GM12878 (cell line): ENCODE measurements around the gene CMTM4. TPM values are rescaled to one million over a fixed set of nuclear protein-coding genes. Genes with fewer than 3 reads are reported as not detected.

Experiments
- ATAC-seq: fragments of 200-7000 bp; cut with Tn5 transposase; 3 replicates; pipeline ENCODE4 v1.9.1; 2020; ENCODE audit warnings: mild to moderate bottlenecking, moderate library complexity
- BruUV-seq: library from RNA; stranded (reverse); fragments of 400-500 nt; replicated peaks from 2 replicates; lab custom pipeline; 2021; lab: Mats Ljungman, UMichigan
- CTCF ChIA-PET: fragments of 300-600 bp; sonication (Branson Sonifier 250); formaldehyde crosslinking; extraction: SDS; loops from one replicate; lab custom pipeline; 2021; ENCODE audit warnings: inconsistent platforms; lab: Yijun Ruan, JAX
- POLR2A ChIA-PET: fragments of 350-600 bp; formaldehyde crosslinking; extraction: SDS; loops from one replicate; lab custom pipeline; 2021; ENCODE audit warnings: inconsistent platforms; lab: Charles Lee
- RAD21 ChIA-PET: fragments of 300-600 bp; sonication (Branson Sonifier 250); formaldehyde crosslinking; loops from one replicate; lab custom pipeline; 2023; ENCODE audit warnings: antibody characterized with exemption; ENCODE audit not compliant: unreplicated experiment; lab: Charles Lee
- SMC1A ChIA-PET: fragments of 300-600 bp; sonication (Branson Sonifier 250); formaldehyde crosslinking; loops from one replicate; lab custom pipeline; 2023; ENCODE audit not compliant: unreplicated experiment, uncharacterized antibody; lab: Charles Lee
- DNase-seq: peaks from one replicate; pipeline ENCODE4 v3.0.0-alpha.2; 2011; ENCODE audit warnings: low read depth, low spot score
- FAIRE-seq: peaks from 3 replicates; lab custom pipeline; 2011; peaks lifted over from hg19 to GRCh38; lab: Jason Lieb, UNC
- H2AFZ ChIP-seq: 2 replicates; pipeline ENCODE4 v1.6.0; 2011; ENCODE audit warnings: low read depth, low read length, control low read depth; ENCODE audit not compliant: control insufficient read depth
- H3K27ac ChIP-seq: 2 replicates; pipeline ENCODE4 v1.5.1; 2011; ENCODE audit warnings: control low read depth; ENCODE audit not compliant: control insufficient read depth, insufficient read depth
- H3K27me3 ChIP-seq, 2 experiments: replicated peaks in 1 of 2; 2 replicates each; pipeline versions ENCODE4 v1.6.0 to v1.6.1; 2011; ENCODE audit warnings: low read length in 1 of 2; ENCODE audit not compliant: control insufficient read depth in 2 of 2, insufficient read depth in 2 of 2
- H3K36me3 ChIP-seq, 2 experiments: 2 replicates each; pipeline ENCODE4 v1.5.1; 2011; ENCODE audit warnings: low read length in 1 of 2; ENCODE audit not compliant: control insufficient read depth in 2 of 2, insufficient read depth in 2 of 2
- H3K4me1 ChIP-seq: 2 replicates; pipeline ENCODE4 v1.6.1; 2011; ENCODE audit warnings: mild to moderate bottlenecking, low read length, moderate library complexity, mixed read lengths; ENCODE audit not compliant: control insufficient read depth, insufficient read depth
- H3K4me2 ChIP-seq: 2 replicates; pipeline ENCODE4 v1.6.0; 2011; ENCODE audit warnings: control low read depth; ENCODE audit not compliant: control insufficient read depth, insufficient read depth
- H3K4me3 ChIP-seq: fragments of 200-600 bp; sonication (generic); 2 replicates; pipeline ENCODE4 v1.5.1; 2016
- H3K79me2 ChIP-seq: 2 replicates; pipeline ENCODE4 v1.6.0; 2011; ENCODE audit warnings: low read length; ENCODE audit not compliant: control insufficient read depth, insufficient read depth
- H3K9ac ChIP-seq: 2 replicates; pipeline ENCODE4 v1.8.0; 2011; ENCODE audit warnings: low read length, control low read depth, mixed read lengths; ENCODE audit not compliant: control insufficient read depth, insufficient read depth
- H3K9me3 ChIP-seq: replicated peaks from 3 replicates; pipeline ENCODE4 v1.5.1; 2011; ENCODE audit warnings: mild to moderate bottlenecking, low read length; ENCODE audit not compliant: control insufficient read depth, insufficient read depth
- H4K20me1 ChIP-seq: 2 replicates; pipeline ENCODE4 v1.6.0; 2011; ENCODE audit not compliant: control insufficient read depth, insufficient read depth
- ATF7 ChIP-seq: fragments of 450-650 bp; IDR thresholded peaks from 2 replicates; pipeline ENCODE4 v1.6.1; 2016; ENCODE audit warnings: low read depth, mild to moderate bottlenecking
- EED ChIP-seq: sonication (generic); IDR thresholded peaks from 2 replicates; pipeline ENCODE4 v1.6.1; 2016; ENCODE audit warnings: antibody characterized with exemption, low read depth
- GATAD2B ChIP-seq: fragments of 450-650 bp; conservative IDR thresholded peaks from 2 replicates; pipeline ENCODE4 v1.6.1; 2017; ENCODE audit warnings: low read depth, mild to moderate bottlenecking, moderate library complexity
- HDGF ChIP-seq: fragments of 450-650 bp; IDR thresholded peaks from 2 replicates; pipeline ENCODE4 v1.6.1; 2016; ENCODE audit warnings: antibody characterized with exemption
- KLF5 ChIP-seq: fragments of 450-650 bp; IDR thresholded peaks from 2 replicates; pipeline ENCODE4 v1.6.1; 2014; ENCODE audit warnings: mild to moderate bottlenecking; ENCODE audit not compliant: partially characterized antibody
- MEF2B ChIP-seq: fragments of 450-650 bp; IDR thresholded peaks from 2 replicates; pipeline ENCODE4 v1.6.1; 2018; ENCODE audit warnings: mild to moderate bottlenecking, moderate library complexity; ENCODE audit not compliant: partially characterized antibody, poor library complexity, severe bottlenecking
- MTA3 ChIP-seq: IDR thresholded peaks from 2 replicates; pipeline ENCODE4 v1.6.1; 2012; ENCODE audit warnings: low read length, inconsistent platforms, borderline replicate concordance
- NFIC ChIP-seq: IDR thresholded peaks from 2 replicates; pipeline ENCODE4 v1.6.1; 2012; ENCODE audit warnings: low read depth, mild to moderate bottlenecking, inconsistent platforms, low read length, moderate library complexity
- NRF1 ChIP-seq: conservative IDR thresholded peaks from 2 replicates; pipeline ENCODE4 v1.6.1; 2011; ENCODE audit warnings: mild to moderate bottlenecking, low read depth, low read length, improper control_type of control experiment
- PAX8 ChIP-seq: fragments of 450-650 bp; IDR thresholded peaks from 2 replicates; pipeline ENCODE4 v1.6.1; 2017; ENCODE audit warnings: mild to moderate bottlenecking, moderate library complexity
- POLR2A ChIP-seq: IDR thresholded peaks from 2 replicates; pipeline ENCODE4 v1.6.1; 2011; ENCODE audit warnings: low read depth, mild to moderate bottlenecking, low read length
- ZNF207 ChIP-seq: fragments of 450-650 bp; IDR thresholded peaks from 2 replicates; pipeline ENCODE4 v1.6.1; 2014; ENCODE audit warnings: antibody characterized with exemption, mild to moderate bottlenecking, borderline replicate concordance
- ZNF24 ChIP-seq: fragments of 450-650 bp; IDR thresholded peaks from 2 replicates; pipeline ENCODE4 v1.6.1; 2017; ENCODE audit warnings: antibody characterized with exemption, mild to moderate bottlenecking
- ZZZ3 ChIP-seq: IDR thresholded peaks from 2 replicates; pipeline ENCODE4 v1.6.1; 2011; ENCODE audit warnings: low read depth; ENCODE audit not compliant: control insufficient read depth, insufficient read length
- WGBS: methylation state at CpG from one replicate; pipeline ENCODE4 v1.1.6; 2016; ENCODE audit warnings: low lambda C conversion rate; ENCODE audit not compliant: insufficient replicate concordance, insufficient coverage; ENCODE audit errors: missing lambda C conversion rate; 5-methylcytosine and 5-hydroxymethylcytosine counted together
- in situ Hi-C: fragments of 300-500 bp; cut with MboI; formaldehyde crosslinking; loops from 9 replicates; pipeline ENCODE4 v1.14.3; 2018; ENCODE audit warnings: mixed read lengths
- intact Hi-C: fragments of 100-400 bp; cut with micrococcal nuclease; formaldehyde crosslinking; loops from one replicate; pipeline ENCODE4 v1.14.2; 2022; ENCODE audit not compliant: unreplicated experiment
- polyA plus RNA-seq, 11 experiments: library from polyadenylated mRNA; depleted of rRNA in 4 of 11; unstranded in 6 of 11; stranded (reverse) in 5 of 11; fragments of >200 nt; fragmentation: Nextera tagmentation in 4 of 11; fragmentation: Illumina TruSeq in 1 of 11; extraction: Ambion mirVana in 4 of 11; extraction: Trizol in 1 of 11; gene quantifications; 1 replicate in 1 of 11; 2 replicates in 10 of 11; pipeline versions ENCODE4 v1.2.1 to v1.2.3, GENCODE V29; 2011 to 2016; ENCODE audit warnings: inconsistent platforms in 2 of 11, missing spikeins in 2 of 11, low read depth in 1 of 11
- total RNA-seq, 4 experiments: library from RNA; depleted of rRNA in 3 of 4; stranded (reverse); fragments of >200 nt in 3 of 4; fragmentation: Illumina TruSeq in 1 of 4; extraction: Trizol in 1 of 4; gene quantifications; 2 replicates each; pipeline versions ENCODE4 v1.2.1 to v1.2.3, GENCODE V29; 2013 to 2021
- TF ChIP-seq, protein P1 (sequence below): IDR thresholded peaks from 2 replicates; pipeline ENCODE4 v1.6.1; 2012; ENCODE audit warnings: low read depth, low read length, improper control_type of control experiment
- TF ChIP-seq, protein P2 (sequence below): IDR thresholded peaks from 2 replicates; pipeline ENCODE4 v1.6.1; 2011; ENCODE audit warnings: borderline replicate concordance, low read depth, mild to moderate bottlenecking, moderate library complexity, low read length; ENCODE audit not compliant: insufficient read depth, poor library complexity, severe bottlenecking
- TF ChIP-seq, protein P3 (sequence below): fragments of 450-650 bp; IDR thresholded peaks from 2 replicates; pipeline ENCODE4 v1.6.1; 2017; ENCODE audit warnings: mild to moderate bottlenecking, moderate library complexity

Gene CMTM4
- total and polyA plus RNA-seq, 10 of the 15 experiments (the other 5 are each of a cell fraction or from before 2014, with no cell fraction given): 0.02 to 0.43 (median 0.15) TPM; not detected in 2

DNA sequence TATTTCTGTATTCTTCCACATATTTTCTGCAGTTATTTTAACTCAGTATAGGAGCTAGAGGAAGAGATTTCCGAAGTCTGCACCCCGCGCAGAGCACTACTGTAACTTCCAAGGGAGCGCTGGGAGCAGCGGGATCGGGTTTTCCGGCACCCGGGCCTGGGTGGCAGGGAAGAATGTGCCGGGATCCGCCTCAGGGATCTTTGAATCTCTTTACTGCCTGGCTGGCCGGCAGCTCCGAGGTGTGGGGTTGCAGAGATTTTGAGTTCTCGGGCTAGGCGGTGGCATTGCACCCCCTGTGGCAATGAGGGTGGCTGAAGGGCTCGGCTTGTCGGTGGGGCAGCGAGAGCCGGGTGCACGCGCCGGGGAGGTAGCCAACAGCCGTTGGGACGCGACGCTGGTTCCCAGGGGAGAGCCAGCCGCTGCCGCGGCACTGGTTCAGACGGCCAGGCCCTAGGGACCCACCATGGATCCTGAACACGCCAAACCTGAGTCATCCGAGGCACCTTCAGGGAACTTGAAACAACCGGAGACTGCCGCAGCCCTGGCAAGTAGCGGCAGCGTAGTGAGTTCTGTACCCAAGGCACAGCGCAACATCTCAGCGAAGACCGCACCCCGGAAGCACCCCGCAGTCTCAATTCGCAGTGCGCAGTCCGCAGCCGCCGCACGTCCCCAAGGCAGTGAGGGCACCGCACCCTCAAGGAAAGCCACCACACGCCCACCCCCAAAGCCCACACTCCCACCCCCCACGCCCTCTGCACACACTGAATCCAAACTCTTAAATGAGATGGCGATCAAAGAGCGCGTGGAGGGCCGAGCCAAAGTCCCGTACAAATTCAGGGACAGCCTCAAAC lies 130.3 kb downstream of the CMTM4 start, which contains the start of gene CMTM1:
Gene CMTM1, plus strand, starts transcription at position 389 of the 851 bp plus-strand sequence. Its CDS starts 75 bp downstream, at position 464.
- ChIA-PET SMC1A (no interaction called here), CTCF (interaction anchor here (4.1 kb wide), 1 partner anchor 16 kb away, joined by 31 read pairs; no protein-coding TSS in a partner anchor), POLR2A (no interaction called here), RAD21 (no interaction called here)
- Histone ChIP-seq H3K79me2 (no peaks in the 10 kb centered on the region), H3K9ac (no peak within 1 kb of the TSS), H2AFZ (no peak within 1 kb of the TSS), H3K4me1 (no peaks in the 10 kb centered on the region), H3K4me2 (no peak within 1 kb of the TSS), H3K9me3 (no peaks in the 10 kb centered on the region), H3K27me3 (no peaks in the 10 kb centered on the region), H4K20me1 (no peaks in the 10 kb centered on the region), H3K36me3 (peaks cover 2 to 4% of the 10 kb centered on the region in 2 experiments; a peak in 2 of 4 replicates), H3K4me3 (no peak within 1 kb of the TSS), H3K27ac (no peak within 1 kb of the TSS)
- WGBS: 91% methylated on average over 42 of the region's 54 CpGs
- ATAC-seq: no peak
- no peak for DNase-seq
- intact Hi-C loops (no loop called here), in situ Hi-C loops (no loop called here)
- BruUV-seq: no TSS peak
- no peak for FAIRE-seq
- TF ChIP-seq, protein P1, sequence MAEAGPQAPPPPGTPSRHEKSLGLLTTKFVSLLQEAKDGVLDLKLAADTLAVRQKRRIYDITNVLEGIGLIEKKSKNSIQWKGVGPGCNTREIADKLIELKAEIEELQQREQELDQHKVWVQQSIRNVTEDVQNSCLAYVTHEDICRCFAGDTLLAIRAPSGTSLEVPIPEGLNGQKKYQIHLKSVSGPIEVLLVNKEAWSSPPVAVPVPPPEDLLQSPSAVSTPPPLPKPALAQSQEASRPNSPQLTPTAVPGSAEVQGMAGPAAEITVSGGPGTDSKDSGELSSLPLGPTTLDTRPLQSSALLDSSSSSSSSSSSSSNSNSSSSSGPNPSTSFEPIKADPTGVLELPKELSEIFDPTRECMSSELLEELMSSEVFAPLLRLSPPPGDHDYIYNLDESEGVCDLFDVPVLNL: no peak
- no peak for TF ChIP-seq ZNF24
- no peak for TF ChIP-seq ZNF207
- TF ChIP-seq ZZZ3: no peak
- no peak for TF ChIP-seq PAX8
- no peak for TF ChIP-seq GATAD2B
- no peak for TF ChIP-seq MTA3
- no peak for TF ChIP-seq POLR2A
- no peak for TF ChIP-seq NRF1
- TF ChIP-seq KLF5: no peak
- no peak for TF ChIP-seq ATF7
- no peak for TF ChIP-seq NFIC
- TF ChIP-seq HDGF: no peak
- TF ChIP-seq, protein P2, sequence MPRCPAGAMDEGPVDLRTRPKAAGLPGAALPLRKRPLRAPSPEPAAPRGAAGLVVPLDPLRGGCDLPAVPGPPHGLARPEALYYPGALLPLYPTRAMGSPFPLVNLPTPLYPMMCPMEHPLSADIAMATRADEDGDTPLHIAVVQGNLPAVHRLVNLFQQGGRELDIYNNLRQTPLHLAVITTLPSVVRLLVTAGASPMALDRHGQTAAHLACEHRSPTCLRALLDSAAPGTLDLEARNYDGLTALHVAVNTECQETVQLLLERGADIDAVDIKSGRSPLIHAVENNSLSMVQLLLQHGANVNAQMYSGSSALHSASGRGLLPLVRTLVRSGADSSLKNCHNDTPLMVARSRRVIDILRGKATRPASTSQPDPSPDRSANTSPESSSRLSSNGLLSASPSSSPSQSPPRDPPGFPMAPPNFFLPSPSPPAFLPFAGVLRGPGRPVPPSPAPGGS: no peak
- TF ChIP-seq MEF2B: no peak
- TF ChIP-seq, protein P3, sequence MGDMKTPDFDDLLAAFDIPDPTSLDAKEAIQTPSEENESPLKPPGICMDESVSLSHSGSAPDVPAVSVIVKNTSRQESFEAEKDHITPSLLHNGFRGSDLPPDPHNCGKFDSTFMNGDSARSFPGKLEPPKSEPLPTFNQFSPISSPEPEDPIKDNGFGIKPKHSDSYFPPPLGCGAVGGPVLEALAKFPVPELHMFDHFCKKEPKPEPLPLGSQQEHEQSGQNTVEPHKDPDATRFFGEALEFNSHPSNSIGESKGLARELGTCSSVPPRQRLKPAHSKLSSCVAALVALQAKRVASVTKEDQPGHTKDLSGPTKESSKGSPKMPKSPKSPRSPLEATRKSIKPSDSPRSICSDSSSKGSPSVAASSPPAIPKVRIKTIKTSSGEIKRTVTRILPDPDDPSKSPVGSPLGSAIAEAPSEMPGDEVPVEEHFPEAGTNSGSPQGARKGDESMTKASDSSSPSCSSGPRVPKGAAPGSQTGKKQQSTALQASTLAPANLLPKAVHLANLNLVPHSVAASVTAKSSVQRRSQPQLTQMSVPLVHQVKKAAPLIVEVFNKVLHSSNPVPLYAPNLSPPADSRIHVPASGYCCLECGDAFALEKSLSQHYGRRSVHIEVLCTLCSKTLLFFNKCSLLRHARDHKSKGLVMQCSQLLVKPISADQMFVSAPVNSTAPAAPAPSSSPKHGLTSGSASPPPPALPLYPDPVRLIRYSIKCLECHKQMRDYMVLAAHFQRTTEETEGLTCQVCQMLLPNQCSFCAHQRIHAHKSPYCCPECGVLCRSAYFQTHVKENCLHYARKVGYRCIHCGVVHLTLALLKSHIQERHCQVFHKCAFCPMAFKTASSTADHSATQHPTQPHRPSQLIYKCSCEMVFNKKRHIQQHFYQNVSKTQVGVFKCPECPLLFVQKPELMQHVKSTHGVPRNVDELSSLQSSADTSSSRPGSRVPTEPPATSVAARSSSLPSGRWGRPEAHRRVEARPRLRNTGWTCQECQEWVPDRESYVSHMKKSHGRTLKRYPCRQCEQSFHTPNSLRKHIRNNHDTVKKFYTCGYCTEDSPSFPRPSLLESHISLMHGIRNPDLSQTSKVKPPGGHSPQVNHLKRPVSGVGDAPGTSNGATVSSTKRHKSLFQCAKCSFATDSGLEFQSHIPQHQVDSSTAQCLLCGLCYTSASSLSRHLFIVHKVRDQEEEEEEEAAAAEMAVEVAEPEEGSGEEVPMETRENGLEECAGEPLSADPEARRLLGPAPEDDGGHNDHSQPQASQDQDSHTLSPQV: no peak
- TF ChIP-seq EED: no peak
